ENCODE results near the gene TICAM1.
"Not testable (repeated sequence)": the region's sequence is repeated elsewhere in the genome, so short reads cannot be mapped to it uniquely, and the experiment has no call there.

The TICAM1 gene

DNA sequence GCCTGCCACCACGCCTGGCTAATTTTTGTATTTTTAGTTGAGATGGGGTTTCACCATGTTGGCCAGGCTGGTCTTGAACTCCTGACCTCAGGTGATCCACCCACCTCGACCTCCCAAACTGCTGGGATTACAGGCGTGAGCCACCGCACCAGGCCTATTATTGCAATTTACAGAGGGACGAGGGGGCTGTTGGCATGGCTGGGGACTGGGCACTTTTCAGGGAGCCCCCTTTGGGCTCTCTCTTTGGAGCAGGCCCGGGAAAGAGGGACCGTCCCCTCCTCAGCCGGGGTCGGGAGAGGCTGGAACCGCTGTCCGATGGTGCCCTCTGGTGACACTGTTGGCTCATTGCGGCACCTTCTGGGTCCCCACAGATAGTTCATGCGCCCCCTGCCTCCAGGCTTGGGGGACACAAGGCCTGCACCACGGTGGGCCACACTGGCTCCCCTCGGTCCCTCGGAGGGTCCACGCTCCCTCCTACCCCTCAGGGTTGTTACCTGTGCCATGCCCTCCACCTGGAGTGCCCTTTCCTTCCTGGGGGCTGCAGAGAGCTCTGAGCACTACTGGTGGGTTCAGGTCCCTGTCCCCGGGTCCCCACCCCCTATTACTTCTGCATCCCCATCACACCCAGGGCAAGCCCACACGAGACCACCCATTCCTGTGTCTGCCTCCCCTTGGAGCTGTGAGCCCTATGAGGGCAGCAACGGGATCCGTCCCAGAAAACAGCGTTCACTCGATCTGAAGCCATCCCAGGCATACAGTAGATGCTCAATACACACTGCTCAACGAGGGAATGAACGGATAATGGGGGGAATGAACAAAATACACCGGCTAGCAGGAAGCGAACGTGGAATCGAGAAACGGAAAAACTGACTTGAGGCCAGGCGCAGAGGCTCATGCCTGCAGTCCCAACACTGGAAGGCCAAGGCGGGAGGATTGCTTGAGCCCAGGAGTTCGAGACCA, 27.5 kb downstream of the TICAM1 start:
- peak; percentile 49 for DNase-seq

DNA sequence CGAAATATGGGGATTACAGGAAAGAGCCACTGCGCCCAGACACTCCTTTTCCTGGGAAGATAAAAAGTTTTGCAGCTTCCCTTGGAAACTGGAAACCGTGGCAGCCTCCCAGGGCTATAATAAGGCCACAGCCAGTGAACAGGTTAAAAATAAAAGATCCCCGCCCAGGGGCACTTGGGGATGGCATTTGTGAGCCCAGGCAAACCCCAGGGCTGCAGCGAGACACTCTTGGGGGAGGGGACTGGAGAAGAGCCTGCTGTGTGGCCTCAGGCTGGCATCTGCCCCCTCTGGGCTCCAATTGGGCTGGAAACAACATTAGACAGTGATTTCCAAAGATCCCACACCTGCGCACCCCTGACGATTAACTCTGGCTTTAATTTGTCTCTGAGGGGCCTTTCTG, 28.8 kb downstream of the TICAM1 start:
- DNase-seq, result no peak

DNA sequence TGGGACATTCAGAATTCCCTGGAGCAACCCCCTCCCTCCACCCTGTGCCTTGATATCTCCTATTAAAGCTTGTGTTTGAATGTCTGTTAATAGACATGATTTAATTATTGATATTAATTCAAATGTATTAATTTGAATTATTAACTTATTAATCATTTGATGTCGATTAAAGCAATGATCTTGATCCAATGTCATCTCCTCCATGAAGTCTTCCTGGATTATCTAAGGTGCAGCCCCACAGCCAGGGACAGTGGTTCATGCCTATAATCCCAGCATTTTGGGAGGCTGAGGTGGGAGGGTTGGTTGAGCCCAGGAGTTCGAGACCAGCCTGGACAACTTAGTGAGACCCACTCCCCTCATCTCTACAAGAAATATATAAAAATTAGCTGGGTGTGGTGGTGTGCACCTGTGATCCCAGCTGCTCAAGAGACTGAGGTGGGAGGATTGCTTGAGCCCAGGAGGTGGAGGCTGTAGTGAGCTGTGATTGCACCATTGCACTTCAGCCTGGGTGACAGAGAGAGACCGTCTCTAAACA, 30.4 kb downstream of the TICAM1 start:
- no peak for DNase-seq

DNA sequence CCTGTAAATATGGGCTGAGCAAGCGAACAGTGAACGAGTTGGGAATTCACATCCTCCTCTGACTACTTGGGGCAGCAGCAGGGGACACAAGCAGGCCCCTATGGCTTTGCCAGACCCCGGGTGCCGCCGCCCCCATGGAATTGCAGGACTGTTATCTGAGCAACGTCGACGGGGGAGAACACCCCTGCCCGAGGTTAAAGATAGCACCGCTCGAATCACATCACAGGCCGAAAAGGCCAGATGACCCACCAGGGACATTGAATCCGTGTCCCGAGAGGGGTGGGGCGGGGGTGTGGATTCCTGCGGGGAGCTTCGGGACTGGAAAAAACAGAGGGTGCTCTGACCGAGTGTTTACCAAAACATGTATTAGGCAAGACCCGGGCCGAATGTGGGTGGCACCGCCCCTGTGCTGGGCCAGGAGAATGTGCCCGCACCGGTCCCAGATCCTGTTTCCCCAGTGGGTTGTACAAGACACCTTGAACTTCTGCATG, 30.9 kb downstream of the TICAM1 start:
- no peak for DNase-seq

DNA sequence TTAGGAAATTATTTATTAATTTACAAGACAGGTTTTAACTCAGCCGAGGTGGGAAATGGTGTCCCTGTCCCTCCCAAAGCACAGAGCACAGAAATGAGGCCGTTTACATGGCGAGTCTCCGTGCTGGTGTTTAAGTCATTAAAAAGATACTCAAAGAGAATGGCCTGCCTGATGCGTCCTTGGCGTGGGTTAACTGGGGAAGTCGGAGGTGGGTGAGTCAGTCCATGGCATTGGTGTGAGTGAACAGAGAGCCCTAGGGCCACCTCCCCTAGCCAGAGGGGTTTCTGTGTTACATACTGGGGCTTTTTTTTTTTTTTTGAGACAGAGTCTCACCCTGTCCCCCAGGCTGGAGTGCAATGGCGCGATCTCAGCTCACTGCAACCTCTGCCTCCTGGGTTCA, 36.1 kb downstream of the TICAM1 start:
- no peak for DNase-seq

DNA sequence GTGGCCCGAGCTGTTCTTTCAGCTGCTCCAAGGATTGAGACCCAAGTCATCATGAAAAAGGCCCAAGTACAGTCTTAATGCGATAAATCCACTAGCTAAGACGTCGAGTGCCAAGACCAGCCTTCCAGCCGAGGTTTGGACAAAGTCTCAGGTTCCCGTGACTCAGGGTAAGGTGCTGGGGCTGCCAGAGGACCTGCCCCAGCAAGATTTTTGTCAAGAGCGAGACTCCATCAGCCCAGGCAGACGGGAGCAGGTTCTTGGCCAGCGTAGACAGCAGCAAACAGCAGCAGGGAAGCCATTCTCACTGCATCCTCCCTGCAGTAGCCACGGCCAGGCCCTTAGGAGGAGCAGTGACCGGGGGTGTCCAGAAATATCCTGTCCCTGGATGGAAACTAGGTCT, 36.5 kb downstream of the TICAM1 start:
- DNase-seq, result no peak

DNA sequence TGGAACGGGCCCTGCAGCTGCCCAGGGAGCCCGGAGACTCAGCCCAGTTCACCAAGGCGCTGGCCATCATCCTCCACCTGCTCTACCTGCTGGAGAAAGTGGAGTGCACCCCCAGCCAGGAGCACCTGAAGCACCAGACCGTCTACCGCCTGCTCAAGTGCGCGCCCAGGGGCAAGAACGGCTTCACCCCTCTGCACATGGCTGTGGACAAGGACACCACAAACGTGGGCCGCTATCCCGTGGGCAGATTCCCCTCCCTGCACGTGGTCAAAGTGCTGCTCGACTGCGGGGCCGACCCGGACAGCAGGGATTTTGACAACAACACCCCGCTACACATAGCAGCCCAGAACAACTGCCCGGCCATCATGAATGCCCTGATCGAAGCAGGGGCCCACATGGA, 38.2 kb downstream of the TICAM1 start:
- DNase-seq, result not testable (repeated sequence)

DNA sequence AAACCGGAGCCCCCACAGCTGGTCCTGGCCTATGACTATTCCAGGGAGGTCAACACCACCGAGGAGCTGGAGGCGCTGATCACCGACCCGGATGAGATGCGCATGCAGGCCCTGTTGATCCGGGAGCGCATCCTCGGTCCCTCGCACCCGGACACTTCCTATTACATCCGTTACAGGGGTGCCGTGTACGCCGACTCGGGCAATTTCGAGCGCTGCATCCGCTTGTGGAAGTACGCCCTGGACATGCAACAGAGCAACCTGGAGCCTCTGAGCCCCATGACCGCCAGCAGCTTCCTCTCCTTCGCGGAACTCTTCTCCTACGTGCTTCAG, 38.7 kb downstream of the TICAM1 start:
- DNase-seq, result not testable (repeated sequence)

DNA sequence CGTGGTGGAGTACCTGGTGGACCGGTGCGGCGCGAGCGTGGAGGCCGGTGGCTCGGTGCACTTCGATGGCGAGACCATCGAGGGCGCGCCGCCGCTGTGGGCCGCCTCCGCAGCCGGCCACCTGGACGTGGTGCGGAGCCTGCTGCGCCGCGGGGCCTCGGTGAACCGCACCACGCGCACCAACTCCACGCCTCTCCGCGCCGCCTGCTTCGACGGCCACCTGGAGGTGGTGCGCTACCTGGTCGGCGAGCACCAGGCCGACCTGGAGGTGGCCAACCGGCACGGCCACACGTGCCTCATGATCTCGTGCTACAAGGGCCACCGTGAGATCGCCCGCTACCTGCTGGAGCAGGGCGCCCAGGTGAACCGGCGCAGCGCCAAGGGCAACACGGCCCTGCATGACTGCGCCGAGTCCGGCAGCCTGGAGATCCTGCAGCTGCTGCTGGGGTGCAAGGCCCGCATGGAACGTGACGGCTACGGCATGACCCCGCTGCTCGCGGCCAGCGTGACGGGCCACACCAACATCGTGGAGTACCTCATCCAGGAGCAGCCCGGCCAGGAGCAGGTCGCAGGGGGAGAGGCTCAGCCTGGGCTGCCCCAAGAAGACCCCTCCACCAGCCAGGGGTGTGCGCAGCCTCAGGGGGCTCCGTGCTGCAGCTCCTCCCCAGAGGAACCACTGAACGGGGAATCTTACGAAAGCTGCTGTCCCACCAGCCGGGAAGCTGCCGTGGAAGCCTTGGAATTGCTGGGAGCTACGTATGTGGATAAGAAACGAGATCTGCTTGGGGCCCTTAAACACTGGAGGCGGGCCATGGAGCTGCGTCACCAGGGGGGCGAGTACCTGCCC, 39.3 kb downstream of the TICAM1 start:
- DNase-seq, result not testable (repeated sequence)

DNA sequence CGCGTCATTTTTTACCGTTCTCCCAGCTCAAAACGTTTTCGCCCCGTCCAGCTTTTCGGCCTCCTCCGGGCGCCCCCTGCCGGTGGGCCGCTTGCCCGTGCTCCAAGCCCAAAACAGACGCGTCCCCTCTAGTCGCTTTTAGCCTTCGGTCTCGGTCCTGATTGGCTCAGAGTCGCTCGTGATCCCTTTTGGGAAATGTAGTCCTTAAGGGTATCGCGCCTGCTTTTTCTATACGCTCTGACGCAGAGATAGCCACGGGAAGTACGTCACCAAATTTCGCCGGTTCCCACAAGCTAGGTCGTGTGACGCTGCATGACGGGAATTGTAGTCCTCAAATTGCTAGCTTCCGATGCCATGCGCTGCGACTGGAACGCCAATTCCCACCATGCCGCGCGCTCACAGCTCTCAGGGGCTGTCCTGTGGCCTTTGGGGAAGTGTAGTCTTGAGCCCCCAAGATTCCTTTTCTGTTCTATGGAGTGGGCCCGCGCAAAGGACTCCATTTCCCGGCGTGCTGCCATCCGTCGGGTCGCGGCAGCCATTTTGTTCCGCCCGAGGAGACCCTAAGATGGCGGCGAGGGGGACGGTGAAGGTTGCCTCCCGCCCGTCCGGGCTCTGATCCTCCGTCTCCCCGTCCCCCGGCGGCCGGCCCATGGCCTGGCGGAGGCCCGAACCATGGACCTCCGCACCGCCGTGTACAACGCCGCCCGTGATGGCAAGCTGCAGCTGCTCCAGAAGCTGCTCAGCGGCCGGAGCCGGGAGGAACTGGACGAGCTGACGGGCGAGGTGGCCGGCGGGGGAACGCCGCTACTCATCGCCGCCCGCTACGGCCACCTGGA, 40.1 kb downstream of the TICAM1 start, which contains the start of gene FEM1A:
Gene FEM1A (plus strand): TSS at position 552 of the 836 bp plus-strand sequence. CDS start 121 bp downstream, at position 673.
- peak; percentile 99 for DNase-seq

DNA sequence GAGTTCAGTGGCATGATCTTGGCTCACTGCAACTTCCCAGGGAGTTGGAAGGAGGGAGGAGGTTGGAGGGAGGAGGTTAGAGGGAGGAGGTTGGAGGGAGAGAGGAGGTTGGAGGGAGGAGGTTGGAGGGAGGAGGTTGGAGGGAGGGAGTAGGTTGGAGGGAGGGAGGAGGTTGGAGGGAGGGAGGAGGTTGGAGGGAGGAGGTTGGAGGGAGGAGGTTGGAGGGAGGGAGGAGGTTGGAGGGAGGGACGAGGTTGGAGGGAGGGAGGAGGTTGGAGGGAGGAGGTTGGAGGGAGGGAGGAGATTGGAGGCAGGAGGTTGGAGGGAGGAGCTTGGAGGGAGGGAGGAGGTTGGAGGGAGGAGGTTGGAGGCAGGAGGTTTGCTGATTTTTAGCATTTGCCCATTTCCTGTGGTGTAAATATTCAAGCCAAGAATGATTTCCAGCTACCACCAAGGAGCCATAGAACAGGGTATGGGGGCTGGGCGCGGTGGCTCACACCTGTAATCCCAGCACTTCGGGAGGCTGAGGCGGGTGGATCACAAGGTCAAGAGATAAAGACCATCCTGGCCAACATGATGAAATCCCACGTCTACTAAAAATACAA, 45.0 kb downstream of the TICAM1 start:
- DNase-seq, result not testable (repeated sequence)

DNA sequence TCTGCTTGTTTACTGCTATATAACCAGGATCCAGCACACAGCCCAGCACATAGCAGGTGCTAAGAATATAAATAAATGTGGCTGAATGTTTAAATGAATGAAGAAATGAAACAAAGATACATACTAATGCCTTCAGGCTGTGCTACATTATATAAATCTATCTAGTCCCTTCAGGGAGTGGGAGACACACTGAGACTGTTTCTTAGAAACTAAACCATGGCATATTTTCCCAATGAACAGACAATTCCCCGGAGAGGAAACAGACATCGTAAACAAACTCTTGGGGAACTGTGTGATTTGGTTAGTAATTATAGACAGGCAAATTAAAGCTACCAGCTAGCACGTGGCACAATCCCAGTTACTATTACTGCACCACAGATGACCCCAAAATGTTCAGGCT, 49.7 kb downstream of the TICAM1 start:
- DNase-seq, result no peak

DNA sequence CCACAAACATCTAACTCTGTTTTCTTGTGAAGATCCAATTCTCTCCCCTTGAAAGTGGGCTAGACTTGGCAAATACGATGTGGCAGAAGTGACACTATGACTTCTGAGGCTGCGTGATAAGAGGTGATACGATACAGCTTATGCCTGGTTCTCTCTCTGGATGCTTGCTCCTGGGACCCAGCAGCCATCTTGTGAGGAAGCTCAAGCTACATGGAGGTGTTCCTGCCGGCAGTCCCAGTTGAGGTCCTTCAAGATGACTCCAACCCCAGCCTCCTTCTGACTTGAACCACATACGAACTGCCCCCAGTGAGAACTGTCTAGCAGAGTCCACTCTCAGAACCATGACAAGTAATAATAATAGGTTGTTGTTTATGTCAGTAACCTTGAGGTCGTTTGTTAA, 50.7 kb downstream of the TICAM1 start:
- DNase-seq, result no peak

DNA sequence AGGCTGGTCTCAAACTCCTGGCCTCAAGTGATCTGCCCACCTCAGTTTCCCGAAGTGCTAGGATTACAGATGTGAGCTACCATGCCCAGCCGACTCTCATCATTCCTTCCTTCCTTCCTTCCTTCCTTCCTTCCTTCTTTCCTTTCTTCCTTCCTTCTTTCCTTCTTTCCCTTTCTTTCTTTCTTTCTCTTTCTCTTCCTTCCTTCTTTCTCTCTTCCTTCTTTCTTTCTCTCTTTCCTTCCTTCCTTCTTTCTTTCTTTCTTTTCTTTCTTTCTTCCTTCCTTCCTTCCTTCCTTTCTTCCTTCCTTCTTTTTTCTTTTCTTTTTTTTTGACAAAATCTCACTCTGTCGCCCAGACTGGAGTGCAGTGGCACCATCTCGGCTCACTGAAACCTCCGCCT, 53.4 kb downstream of the TICAM1 start:
- DNase-seq, result not testable (repeated sequence)

DNA sequence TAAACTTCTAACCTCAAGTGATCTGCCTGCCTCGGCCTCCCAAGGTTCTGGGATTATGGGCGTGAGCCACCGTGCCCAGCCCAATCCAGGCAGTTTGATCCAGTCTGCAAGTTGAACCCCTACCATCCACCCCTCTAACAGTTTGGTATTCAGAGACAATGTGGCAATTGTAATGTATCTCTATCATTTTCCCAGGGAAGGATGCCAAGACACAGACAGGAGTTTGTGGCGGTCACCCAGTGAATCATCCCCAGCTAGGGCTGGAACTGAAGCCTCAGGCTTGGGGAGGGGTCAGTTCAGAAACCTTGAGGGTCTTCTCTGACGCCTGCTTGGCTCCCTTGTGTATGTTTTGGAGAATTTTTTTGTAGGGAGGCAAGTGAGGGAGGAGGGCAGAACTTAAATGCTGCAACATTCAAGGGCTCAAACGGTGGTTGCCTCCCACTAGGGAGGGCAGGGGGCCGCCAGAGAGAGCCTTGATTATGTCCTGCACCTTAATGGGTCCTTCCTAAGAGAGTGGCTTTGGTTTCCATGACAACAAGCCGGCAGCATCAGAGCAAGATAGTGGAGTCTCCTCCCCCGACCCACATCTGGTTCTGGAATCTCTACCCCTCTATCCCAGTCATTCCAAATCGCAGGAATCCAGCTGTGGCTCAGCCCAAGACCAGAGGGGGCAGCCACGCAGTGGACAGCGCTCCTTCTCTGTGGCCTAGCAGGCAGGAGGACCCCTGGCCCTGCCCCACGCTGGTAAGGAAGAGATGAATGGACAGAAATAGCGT, 54.9 kb downstream of the TICAM1 start:
- no peak for DNase-seq

DNA sequence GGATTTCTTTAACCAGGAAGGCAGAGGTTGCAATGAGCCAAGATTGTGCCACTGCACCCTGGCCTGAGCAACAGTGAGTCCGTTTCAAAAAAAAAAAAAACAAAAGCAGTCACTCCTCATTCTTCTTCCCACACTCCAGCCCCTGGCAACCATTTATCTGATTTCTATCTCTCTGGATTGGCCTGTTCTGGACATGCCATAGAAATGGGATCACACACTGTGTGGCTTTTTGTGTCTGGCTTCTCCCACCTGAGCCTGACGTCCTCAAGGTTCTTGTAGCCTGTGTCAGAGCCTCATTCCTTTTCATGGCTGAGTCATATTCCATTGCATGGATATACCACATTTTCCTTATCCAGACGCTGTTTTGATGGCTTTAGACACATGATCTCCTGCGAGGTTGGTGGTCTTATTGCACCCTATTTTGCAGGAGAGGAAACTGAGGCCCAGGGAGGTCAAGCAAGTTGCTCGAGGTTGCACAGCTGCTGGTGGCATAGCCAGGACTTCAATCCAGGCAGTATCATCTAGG, 55.8 kb downstream of the TICAM1 start:
- no peak for DNase-seq

DNA sequence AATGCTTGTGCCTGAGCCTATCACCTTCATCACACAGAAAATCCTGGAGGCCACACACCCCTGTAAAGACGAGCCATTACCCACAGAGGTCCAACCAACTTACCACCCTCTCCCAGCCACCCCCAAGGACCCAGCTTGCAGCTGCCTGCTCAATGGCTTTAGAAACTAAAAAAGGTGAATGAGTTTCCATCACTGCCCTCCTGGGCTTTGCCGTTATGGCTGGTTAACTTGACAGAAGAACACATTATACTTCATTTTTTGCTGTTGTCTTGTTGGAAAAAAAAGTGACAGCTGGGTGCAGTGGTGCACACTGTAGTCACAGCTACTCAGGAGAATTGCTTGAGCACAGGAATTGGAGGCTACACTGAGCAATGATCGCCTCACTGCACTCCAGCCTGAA, 57.4 kb downstream of the TICAM1 start:
- DNase-seq, result no peak

DNA sequence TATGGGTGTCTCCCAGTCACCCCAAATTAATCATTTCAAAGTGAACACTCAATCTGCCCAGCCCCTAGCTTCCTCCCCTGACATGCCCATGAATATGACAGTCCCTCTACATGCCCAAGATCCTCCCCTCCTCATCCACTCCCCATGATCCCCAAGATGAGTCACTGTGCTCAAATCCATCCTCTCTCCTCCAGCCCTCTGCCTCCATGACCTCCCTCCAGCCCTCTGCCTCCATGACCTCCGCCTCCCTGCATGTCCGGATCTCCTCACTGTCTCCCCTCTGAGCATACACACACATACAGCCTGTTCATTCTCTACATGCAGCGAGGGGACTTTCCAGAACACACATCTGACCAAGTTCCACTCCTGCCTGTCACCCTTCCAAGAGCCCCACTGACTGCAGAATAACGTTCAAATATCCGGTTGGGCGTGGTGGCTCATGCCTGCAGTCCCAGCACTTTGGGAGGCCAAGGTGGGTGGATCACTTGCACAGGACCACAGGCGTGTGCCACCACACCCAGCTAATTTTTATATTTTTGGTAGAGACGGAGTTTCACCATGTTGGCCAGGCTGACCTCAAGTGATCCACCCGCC, 58.4 kb downstream of the TICAM1 start:
- no peak for DNase-seq

DNA sequence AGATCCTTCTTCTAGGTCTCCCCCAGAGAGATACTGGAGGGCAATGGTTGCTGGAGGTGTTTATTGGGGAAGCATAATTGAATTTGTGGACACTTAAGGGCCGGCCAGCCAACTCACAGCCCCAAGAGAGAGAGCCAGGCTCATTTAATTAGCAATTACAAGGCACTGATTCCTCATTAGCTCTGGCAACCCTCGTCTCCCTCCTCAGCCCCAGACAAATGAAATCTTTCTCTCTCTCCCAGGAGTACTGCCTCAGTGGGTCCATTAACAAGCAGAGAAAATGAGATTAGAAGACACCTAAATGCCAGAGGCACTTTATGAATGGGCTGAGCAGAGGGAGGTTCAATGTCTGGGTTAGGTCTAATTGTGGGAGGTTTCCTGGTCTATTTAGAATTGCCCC, 58.9 kb downstream of the TICAM1 start:
- no peak for DNase-seq

All from stimulated activated naive CD4-positive, alpha-beta T cell treated with Interleukin-2 at 50 U/mL for 16 hours (primary cell).